GM18870 (cell line): ENCODE measurements around the gene ZNF512B.
"Not testable (repeated sequence)": the region's sequence is repeated elsewhere in the genome, so short reads cannot be mapped to it uniquely, and the experiment has no call there.

Source experiments
- ATAC-seq: cut with Tn5 transposase; IDR thresholded peaks from one replicate; pipeline ENCODE4 v1.9.1; 2021; ENCODE audit warnings: moderate library complexity; ENCODE audit not compliant: unreplicated experiment

The ZNF512B gene

GRCh38 chr20:63937596-63937995, 32.1 kb downstream of the ZNF512B start:
- no peak for ATAC-seq

- no peak for ATAC-seq
Observed at GRCh38 chr20:63935447-63935846, 34.3 kb downstream of the ZNF512B start.

- no peak for ATAC-seq
Observed at GRCh38 chr20:63934271-63935068, 35.3 kb downstream of the ZNF512B start.

- ATAC-seq, result no peak
Observed at GRCh38 chr20:63933646-63934045, 36.1 kb downstream of the ZNF512B start.

- no peak for ATAC-seq
Observed at GRCh38 chr20:63932606-63933160, 37.0 kb downstream of the ZNF512B start.

GRCh38 chr20:63931735-63932134, 38.0 kb downstream of the ZNF512B start:
- ATAC-seq, result no peak

GRCh38 chr20:63930971-63931553, 38.7 kb downstream of the ZNF512B start:
- ATAC-seq, result no peak

GRCh38 chr20:63929473-63929883, 40.3 kb downstream of the ZNF512B start:
- ATAC-seq, result not testable (repeated sequence)

- no peak for ATAC-seq
Observed at GRCh38 chr20:63929071-63929470, 40.7 kb downstream of the ZNF512B start.

GRCh38 chr20:63926298-63926697, 43.4 kb downstream of the ZNF512B start:
- no peak for ATAC-seq

GRCh38 chr20:63924241-63924640, 45.5 kb downstream of the ZNF512B start:
- ATAC-seq, result no peak

- no peak for ATAC-seq
Observed at GRCh38 chr20:63923651-63924050, 46.1 kb downstream of the ZNF512B start.

- no peak for ATAC-seq
Observed at GRCh38 chr20:63920226-63920625, 49.5 kb downstream of the ZNF512B start.

GRCh38 chr20:63919130-63919529, 50.6 kb downstream of the ZNF512B start:
- no peak for ATAC-seq

GRCh38 chr20:63917811-63918210, 51.9 kb downstream of the ZNF512B start:
- ATAC-seq, result no peak

GRCh38 chr20:63916371-63916939, 53.3 kb downstream of the ZNF512B start:
- not testable (repeated sequence) for ATAC-seq

- no peak for ATAC-seq
Observed at GRCh38 chr20:63915471-63915870, 54.3 kb downstream of the ZNF512B start.

GRCh38 chr20:63913768-63914167, 56.0 kb downstream of the ZNF512B start:
- no peak for ATAC-seq

GRCh38 chr20:63911176-63911575, 58.6 kb downstream of the ZNF512B start:
- no peak for ATAC-seq

- ATAC-seq, result no peak
Observed at GRCh38 chr20:63908008-63908682, 61.6 kb downstream of the ZNF512B start.
